Activated CD4-positive, alpha-beta T cell treated with anti-CD3 and anti-CD28 coated beads, Interleukin-10, Interleukin-2, amounts not matched to agents 100 ng/mL and 50 ng/mL, durations not matched to agents 16 hours and 8 hours (primary cell): Measurements from ENCODE around the gene TSHZ2.

ENCODE experiments used
- DNase-seq: peaks from one replicate; pipeline ENCODE4 v3.0.0-alpha.2; 2020

Gene TSHZ2

GRCh38 chr20:53329781-53330180 is 357.6 kb downstream of the TSHZ2 start:
- no peak for DNase-seq

- no peak for DNase-seq
Observed at GRCh38 chr20:53330601-53331140, 358.5 kb downstream of the TSHZ2 start.

GRCh38 chr20:53331151-53331973 is 359.2 kb downstream of the TSHZ2 start:
- DNase-seq: no peak

GRCh38 chr20:53332022-53332837 is 360.1 kb downstream of the TSHZ2 start:
- DNase-seq: no peak

GRCh38 chr20:53334861-53335260 is 362.7 kb downstream of the TSHZ2 start:
- DNase-seq: no peak

GRCh38 chr20:53335555-53335954 is 363.4 kb downstream of the TSHZ2 start:
- no peak for DNase-seq

GRCh38 chr20:53336892-53337291 is 364.7 kb downstream of the TSHZ2 start:
- DNase-seq: no peak

- DNase-seq: no peak
Observed at GRCh38 chr20:53337390-53338101, 365.4 kb downstream of the TSHZ2 start.

- DNase-seq: no peak
Observed at GRCh38 chr20:53338716-53339115, 366.6 kb downstream of the TSHZ2 start.

- no peak for DNase-seq
Observed at GRCh38 chr20:53342429-53342828, 370.3 kb downstream of the TSHZ2 start.

- DNase-seq: no peak
Observed at GRCh38 chr20:53343448-53343847, 371.3 kb downstream of the TSHZ2 start.

- DNase-seq: no peak
Observed at GRCh38 chr20:53344891-53345290, 372.7 kb downstream of the TSHZ2 start.

GRCh38 chr20:53345536-53346334 is 373.6 kb downstream of the TSHZ2 start:
- no peak for DNase-seq

- no peak for DNase-seq
Observed at GRCh38 chr20:53346335-53346648, 374.1 kb downstream of the TSHZ2 start.

GRCh38 chr20:53349730-53350129 is 377.6 kb downstream of the TSHZ2 start:
- no peak for DNase-seq

GRCh38 chr20:53352727-53353440 is 380.7 kb downstream of the TSHZ2 start:
- no peak for DNase-seq

- peak; percentile 50 for DNase-seq
Observed at GRCh38 chr20:53354314-53354713, 382.2 kb downstream of the TSHZ2 start.

GRCh38 chr20:53355790-53356189 is 383.6 kb downstream of the TSHZ2 start:
- DNase-seq: no peak

- no peak for DNase-seq
Observed at GRCh38 chr20:53359425-53359824, 387.3 kb downstream of the TSHZ2 start.

- no peak for DNase-seq
Observed at GRCh38 chr20:53360852-53361251, 388.7 kb downstream of the TSHZ2 start.

GRCh38 chr20:53362736-53363135 is 390.6 kb downstream of the TSHZ2 start:
- DNase-seq: no peak

- no peak for DNase-seq
Observed at GRCh38 chr20:53364646-53365045, 392.5 kb downstream of the TSHZ2 start.
